ENCODE results near the gene WIZ.

- TF ChIP-seq POLR2AphosphoS5 (IDR thresholded peaks at IDR 0.05): no peak
- TF ChIP-seq EP300 (IDR thresholded peaks at IDR 0.05): no peak
- TF ChIP-seq CTCF (IDR thresholded peaks at IDR 0.05): no peak
- TF ChIP-seq POLR2A (IDR thresholded peaks at IDR 0.05): no peak
These were observed 37.3 kb upstream of the WIZ start for GRCh38 chr19:15487038-15487437.

Data from gastroesophageal sphincter (tissue), 3 donors.